ENCODE results near the gene GSK3B. TPM values are rescaled to one million over a fixed set of nuclear protein-coding genes. Genes with fewer than 3 reads are reported as not detected.

The GSK3B gene
- total and polyA plus RNA-seq, 2 donors (not counting 3 experiments of a cell fraction or from before 2014, with no cell fraction given): 22.1 to 50.1 TPM

GRCh38 chr3:120125992-120126391, 31.7 kb upstream of the GSK3B start:
- no peaks in the 10 kb centered on the region for H3K4me1 ChIP-seq (ENCODE audit: control insufficient read depth, extremely low read depth, insufficient read depth, low read length)
- dilution Hi-C loops (cut with MboI; ENCODE audit: extremely low pct_ligation_motif_present, low sequenced_read_pairs) (no loop called here), intact Hi-C loops (cut with micrococcal nuclease) (no loop called here)
- ChIA-PET POLR2A (interaction anchor here (0.6 kb wide), 1 partner anchor 1683 kb away, joined by 5 read pairs; no protein-coding TSS in a partner anchor), CTCF (no interaction called here)
- no peak for TF ChIP-seq GATA2 (IDR thresholded peaks at IDR 0.05; ENCODE audit: insufficient read depth, insufficient read length, low read depth, low read length)
- TF ChIP-seq POLR2A (IDR thresholded peaks at IDR 0.05; ENCODE audit: low read depth, low read length): no peak
- TF ChIP-seq JUN (IDR thresholded peaks at IDR 0.05; ENCODE audit: borderline replicate concordance, insufficient read depth, insufficient read length, low read depth): no peak
- TF ChIP-seq MYC (IDR thresholded peaks at IDR 0.05; ENCODE audit: low read depth, low read length): no peak
- no peak for TF ChIP-seq FOS (IDR thresholded peaks at IDR 0.05; ENCODE audit: borderline replicate concordance, insufficient read depth, low read length)
- no peak for TF ChIP-seq CTCF (IDR thresholded peaks at IDR 0.05; ENCODE audit: extremely low read depth in 1 of 2, insufficient read depth in 1 of 2, low read depth in 1 of 2, low read length in 2 of 2)
- no peak for TF ChIP-seq POLR2AphosphoS5 (IDR thresholded peaks at IDR 0.05; ENCODE audit: insufficient read depth, low read depth, low read length)
- no peak for TF ChIP-seq MAX (IDR thresholded peaks at IDR 0.05; ENCODE audit: insufficient read depth, insufficient read length)
- no peak for TF ChIP-seq EZH2 (IDR thresholded peaks at IDR 0.05; ENCODE audit: borderline replicate concordance, low read depth, low read length, severe bottlenecking)
- H2AFZ ChIP-seq (ENCODE audit: low read depth, low read length): no peak overlapping the region
- DNase-seq (ENCODE audit: low read depth, low spot score) (no peak), FAIRE-seq (no peak)
- no peak overlapping the region for H3K4me2 ChIP-seq (ENCODE audit: insufficient read depth, low read length)
- BruUV-seq (replicated peaks): no TSS peak
- no peaks in the 10 kb centered on the region for H3K79me2 ChIP-seq (ENCODE audit: control insufficient read depth, insufficient read depth, low read length)
- no peak overlapping the region for H3K4me3 ChIP-seq (replicated peaks in 1 of 3; ENCODE audit: insufficient read depth in 1 of 3, low read depth in 1 of 3, low read length in 3 of 3)
- no peaks in the 10 kb centered on the region for H3K36me3 ChIP-seq (ENCODE audit: control insufficient read depth in 2 of 2, extremely low read depth in 1 of 2, insufficient read depth in 2 of 2, low read length in 2 of 2)
- H3K9me3 ChIP-seq (replicated peaks; ENCODE audit: control insufficient read depth, insufficient read depth, low read length): no peaks in the 10 kb centered on the region
- H3K9me1 ChIP-seq (replicated peaks; ENCODE audit: control insufficient read depth, extremely low read depth, insufficient read depth, low read length): no peaks in the 10 kb centered on the region
- no peak overlapping the region for H3K9ac ChIP-seq (replicated peaks; ENCODE audit: extremely low read depth, insufficient read depth, low read length)
- H3K27ac ChIP-seq (ENCODE audit: insufficient read depth, low read depth, low read length): no peak overlapping the region
- no peaks in the 10 kb centered on the region for H4K20me1 ChIP-seq (replicated peaks; ENCODE audit: control insufficient read depth, extremely low read depth, insufficient read depth, low read length)
- no peaks in the 10 kb centered on the region for H3K27me3 ChIP-seq (ENCODE audit: control insufficient read depth in 2 of 2, insufficient read depth in 2 of 2, low read length in 2 of 2)
